Breast epithelium (tissue), 4 donors: ENCODE results near the gene TCF7L1. TPM values are rescaled to one million over a fixed set of nuclear protein-coding genes. Genes with fewer than 3 reads are reported as not detected.
A peak's percentile ranks its signal among the peaks of the same experiment; 100 is the strongest.

Experiments
- DNase-seq, 2 donors: peaks; one replicate each; pipeline ENCODE4 v3.0.0-alpha.2; 2019; ENCODE audit warnings: low spot score in 2 of 2
- H3K27ac ChIP-seq, 2 donors: fragments of 200-600 bp; sonication (generic) in 1 of 2; one replicate each; pipeline ENCODE4 v1.5.1; 2016 to 2019; ENCODE audit warnings: mild to moderate bottlenecking in 1 of 2
- H3K27me3 ChIP-seq, 2 donors: fragments of 200-600 bp; sonication (generic) in 1 of 2; one replicate each; pipeline versions ENCODE4 v1.5.1 to v1.6.0; 2017 to 2019; ENCODE audit warnings: control low read depth in 1 of 2, mild to moderate bottlenecking in 1 of 2
- H3K36me3 ChIP-seq: fragments of 200-600 bp; one replicate; pipeline ENCODE4 v1.5.1; 2019
- H3K4me1 ChIP-seq, 2 donors: fragments of 200-600 bp; sonication (generic); one replicate each; pipeline ENCODE4 v1.5.1; 2016 to 2019; ENCODE audit warnings: control low read depth in 1 of 2
- H3K4me3 ChIP-seq, 3 donors: fragments of 200-600 bp; sonication (generic); 1 replicate in 2 of 3; 2 replicates in 1 of 3; pipeline ENCODE4 v1.5.1; 2016 to 2019; ENCODE audit warnings: mild to moderate bottlenecking in 3 of 3, moderate library complexity in 2 of 3
- H3K9me3 ChIP-seq, 2 donors: fragments of 200-600 bp; sonication (generic) in 1 of 2; one replicate each; pipeline ENCODE4 v1.5.1; 2016 to 2019; ENCODE audit warnings: control low read depth in 1 of 2
- CTCF ChIP-seq, 3 donors: fragments of 450-650 bp; IDR thresholded peaks; one replicate each; pipeline ENCODE4 v1.5.1; 2016 to 2017; ENCODE audit warnings: antibody characterized with exemption in 3 of 3, mild to moderate bottlenecking in 3 of 3, moderate library complexity in 3 of 3
- POLR2A ChIP-seq: fragments of 450-650 bp; IDR thresholded peaks from one replicate; pipeline ENCODE4 v1.6.1; 2016; ENCODE audit warnings: antibody characterized with exemption, mild to moderate bottlenecking, moderate library complexity
- POLR2AphosphoS5 ChIP-seq, 3 donors: sonication (generic); formaldehyde crosslinking; IDR thresholded peaks; one replicate each; pipeline ENCODE4 v1.6.1; 2017; ENCODE audit warnings: antibody characterized with exemption in 3 of 3
- intact Hi-C: fragments of 100-400 bp; cut with DNase I; formaldehyde crosslinking; loops from one replicate; pipeline ENCODE4 v1.15.1; 2023; ENCODE audit warnings: low total_unique reads
- total RNA-seq, 3 donors: library from RNA; depleted of rRNA; stranded (reverse); fragments of >200 nt; gene quantifications; one replicate each; pipeline ENCODE4 v1.1.0, GENCODE V29; 2016

TCF7L1 gene
- total RNA-seq, 3 donors from 2014 or later: 3.4 to 6.9 (median 5.9) TPM

GRCh38 chr2:85265304-85265703, 132.1 kb downstream of the TCF7L1 start:
- H3K27ac ChIP-seq: peak overlapping the region; percentile 17 to 45
- DNase-seq: no peak
- no peaks in the 10 kb centered on the region for H3K4me1 ChIP-seq

GRCh38 chr2:85266146-85267041, 133.2 kb downstream of the TCF7L1 start:
- intact Hi-C loops: no loop called here
- no peak for DNase-seq
- no peak overlapping the region for H3K27ac ChIP-seq
- H3K9me3 ChIP-seq: no peaks in the 10 kb centered on the region
- no peaks in the 10 kb centered on the region for H3K4me1 ChIP-seq
- TF ChIP-seq CTCF (IDR thresholded peaks at IDR 0.05) (peak; percentile 20 to 50 (median 34)), POLR2A (no peak), POLR2AphosphoS5 (IDR thresholded peaks at IDR 0.05) (no peak)
- H3K4me3 ChIP-seq: no peak overlapping the region
- no peaks in the 10 kb centered on the region for H3K36me3 ChIP-seq
- no peaks in the 10 kb centered on the region for H3K27me3 ChIP-seq

More at GRCh38 chr2:85265304-85265703, 132.1 kb downstream of the TCF7L1 start:
- intact Hi-C loops: no loop called here
- H3K27me3 ChIP-seq: no peaks in the 10 kb centered on the region
- no peak overlapping the region for H3K4me3 ChIP-seq
- no peaks in the 10 kb centered on the region for H3K9me3 ChIP-seq
- TF ChIP-seq POLR2A: no peak
- TF ChIP-seq CTCF (IDR thresholded peaks at IDR 0.05): no peak
- no peak for TF ChIP-seq POLR2AphosphoS5 (IDR thresholded peaks at IDR 0.05)
- H3K36me3 ChIP-seq: no peaks in the 10 kb centered on the region

- TF ChIP-seq POLR2AphosphoS5 (IDR thresholded peaks at IDR 0.05): no peak
- TF ChIP-seq POLR2A: no peak
- TF ChIP-seq CTCF (IDR thresholded peaks at IDR 0.05): no peak
- intact Hi-C loops: no loop called here
- Histone ChIP-seq H3K36me3 (no peaks in the 10 kb centered on the region), H3K4me3 (no peak overlapping the region), H3K27me3 (no peaks in the 10 kb centered on the region), H3K9me3 (no peaks in the 10 kb centered on the region), H3K4me1 (peaks cover 0 to 9% of the 10 kb centered on the region in 2 donors), H3K27ac (peak overlapping the region in 1 of 2 donors; percentile 70)
- DNase-seq: no peak
These were observed 136.8 kb downstream of the TCF7L1 start for GRCh38 chr2:85269959-85270358.

- no peaks in the 10 kb centered on the region for H3K36me3 ChIP-seq
- H3K4me1 ChIP-seq: peaks cover 4 to 12% of the 10 kb centered on the region in 2 donors
- H3K27ac ChIP-seq: no peak overlapping the region
- no peak overlapping the region for H3K4me3 ChIP-seq
- intact Hi-C loops: no loop called here
- TF ChIP-seq CTCF (IDR thresholded peaks at IDR 0.05): no peak
- TF ChIP-seq POLR2AphosphoS5 (IDR thresholded peaks at IDR 0.05): no peak
- TF ChIP-seq POLR2A: no peak
- H3K27me3 ChIP-seq: no peaks in the 10 kb centered on the region
- no peaks in the 10 kb centered on the region for H3K9me3 ChIP-seq
- no peak for DNase-seq
These were observed 139.2 kb downstream of the TCF7L1 start for GRCh38 chr2:85272357-85272756.
